Left lung (tissue), 10 donors: ENCODE results near the gene ABI3BP. TPM values are rescaled to one million over a fixed set of nuclear protein-coding genes. Genes with fewer than 3 reads are reported as not detected.

ENCODE experiments used
- ATAC-seq: fragments of 200-7000 bp; cut with Tn5 transposase; one replicate; pipeline ENCODE4 v1.9.1; 2020; ENCODE audit warnings: moderate library complexity
- DNase-seq, 4 donors: peaks; one replicate each; pipeline ENCODE4 v3.0.0-alpha.2; 2013 to 2020
- H3K27ac ChIP-seq, 2 donors: fragments of 200-600 bp; sonication (generic) in 1 of 2; one replicate each; pipeline versions ENCODE4 v1.5.0 to v1.8.0; 2020 to 2021
- H3K27me3 ChIP-seq, 2 donors: fragments of 200-600 bp; sonication (generic) in 1 of 2; one replicate each; pipeline versions ENCODE4 v1.5.0 to v1.8.0; 2020 to 2021
- H3K36me3 ChIP-seq, 2 donors: fragments of 200-600 bp; sonication (generic) in 1 of 2; one replicate each; pipeline versions ENCODE4 v1.5.0 to v1.8.0; 2020 to 2021
- H3K4me1 ChIP-seq, 2 donors: fragments of 200-600 bp; one replicate each; pipeline ENCODE4 v1.8.0; 2021
- H3K4me3 ChIP-seq, 2 donors: fragments of 200-600 bp; sonication (generic) in 1 of 2; one replicate each; pipeline versions ENCODE4 v1.5.0 to v1.8.0; 2020 to 2021; ENCODE audit warnings: mild to moderate bottlenecking in 1 of 2
- H3K9me3 ChIP-seq, 2 donors: fragments of 200-600 bp; sonication (generic) in 1 of 2; one replicate each; pipeline versions ENCODE4 v1.5.0 to v1.8.0; 2020 to 2021
- intact Hi-C, 2 donors: fragments of 100-400 bp; cut with DNase I; formaldehyde crosslinking; loops; one replicate each; pipeline versions ENCODE4 v1.11.2 to v1.14.2; 2022
- polyA plus RNA-seq, 6 donors: library from polyadenylated mRNA; unstranded; fragments of 120-200 nt; gene quantifications; one replicate each; pipeline ENCODE4 v1.2.1, GENCODE V29; 2013; ENCODE audit not compliant: insufficient read length in 6 of 6
- total RNA-seq, 2 donors: library from RNA; stranded (reverse); fragmentation: NEBNext Ultra II Directional; extraction: Animal tissue kit (Norgen Biotek cat#: 25700); gene quantifications; one replicate each; pipeline ENCODE4 v1.2.1, GENCODE V29; 2021
- TF ChIP-seq, protein P1 (sequence below), 2 donors: fragments of 200-600 bp; sonication (generic) in 1 of 2; IDR thresholded peaks; one replicate each; pipeline versions ENCODE4 v1.5.0 to v1.8.0; 2021; ENCODE audit warnings: antibody characterized with exemption in 2 of 2
- donor health status: DM: no; HTN: yes; CAD: no.
- donor health status: DM: no; HTN: no; CAD: no.

ABI3BP gene
- total and polyA plus RNA-seq, 8 donors = 65.2 to 138 (median 85.3) TPM

DNA sequence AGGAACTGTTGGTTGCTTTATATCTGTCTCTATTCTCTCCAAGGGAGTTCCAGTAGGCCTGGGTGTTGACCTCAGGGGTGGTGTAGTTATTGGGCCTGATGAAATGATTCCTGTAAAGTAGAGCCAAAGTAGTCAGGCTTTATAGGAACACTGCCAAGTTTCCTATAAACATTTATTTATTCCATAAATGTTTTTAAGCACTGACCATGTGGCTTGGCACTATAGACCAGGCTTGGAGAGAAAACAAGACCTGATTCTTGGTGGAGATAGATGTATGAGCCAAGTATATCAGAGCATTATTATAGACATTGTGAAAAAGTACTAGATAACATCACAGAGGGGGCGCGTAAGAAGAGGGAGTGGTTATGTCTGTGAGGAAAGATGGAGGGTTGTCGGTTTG lies 218.0 kb downstream of the ABI3BP start:
- intact Hi-C loops = no loop called here
- Histone ChIP-seq H3K27ac (no peak overlapping the region), H3K27me3 (no peaks in the 10 kb centered on the region), H3K36me3 (no peaks in the 10 kb centered on the region), H3K4me3 (no peak overlapping the region), H3K4me1 (no peaks in the 10 kb centered on the region), H3K9me3 (no peaks in the 10 kb centered on the region)
- ATAC-seq = no peak
- TF ChIP-seq, protein P1, sequence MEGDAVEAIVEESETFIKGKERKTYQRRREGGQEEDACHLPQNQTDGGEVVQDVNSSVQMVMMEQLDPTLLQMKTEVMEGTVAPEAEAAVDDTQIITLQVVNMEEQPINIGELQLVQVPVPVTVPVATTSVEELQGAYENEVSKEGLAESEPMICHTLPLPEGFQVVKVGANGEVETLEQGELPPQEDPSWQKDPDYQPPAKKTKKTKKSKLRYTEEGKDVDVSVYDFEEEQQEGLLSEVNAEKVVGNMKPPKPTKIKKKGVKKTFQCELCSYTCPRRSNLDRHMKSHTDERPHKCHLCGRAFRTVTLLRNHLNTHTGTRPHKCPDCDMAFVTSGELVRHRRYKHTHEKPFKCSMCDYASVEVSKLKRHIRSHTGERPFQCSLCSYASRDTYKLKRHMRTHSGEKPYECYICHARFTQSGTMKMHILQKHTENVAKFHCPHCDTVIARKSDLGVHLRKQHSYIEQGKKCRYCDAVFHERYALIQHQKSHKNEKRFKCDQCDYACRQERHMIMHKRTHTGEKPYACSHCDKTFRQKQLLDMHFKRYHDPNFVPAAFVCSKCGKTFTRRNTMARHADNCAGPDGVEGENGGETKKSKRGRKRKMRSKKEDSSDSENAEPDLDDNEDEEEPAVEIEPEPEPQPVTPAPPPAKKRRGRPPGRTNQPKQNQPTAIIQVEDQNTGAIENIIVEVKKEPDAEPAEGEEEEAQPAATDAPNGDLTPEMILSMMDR (IDR thresholded peaks at IDR 0.05) = no peak
- DNase-seq = peak in 2 of 4 donors; percentile 33 to 47

DNA sequence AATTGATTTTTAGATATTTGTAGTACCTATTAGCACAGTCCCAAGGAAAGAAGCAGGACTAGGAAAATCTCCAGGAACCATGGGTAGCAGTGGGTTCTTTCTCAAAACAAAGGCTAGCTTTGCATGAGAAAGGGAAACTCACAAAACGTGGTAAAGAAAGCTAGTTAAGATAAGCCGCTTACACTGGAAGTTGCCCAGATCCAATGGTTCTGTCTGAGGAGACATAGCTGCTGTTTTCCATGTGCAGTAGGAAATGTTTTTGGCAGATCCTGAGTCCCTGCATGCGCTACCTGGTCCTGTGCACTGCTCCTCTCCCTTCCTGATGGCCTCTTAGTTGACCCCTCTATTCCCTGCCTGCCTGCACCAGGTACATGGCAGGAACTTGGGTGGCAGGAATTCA lies 223.5 kb downstream of the ABI3BP start:
- no peaks in the 10 kb centered on the region for H3K27me3 ChIP-seq
- no peak overlapping the region for H3K27ac ChIP-seq
- no peaks in the 10 kb centered on the region for H3K9me3 ChIP-seq
- H3K4me1 ChIP-seq = no peaks in the 10 kb centered on the region
- DNase-seq = no peak
- no peak for ATAC-seq
- intact Hi-C loops = no loop called here
- TF ChIP-seq, protein P1 (IDR thresholded peaks at IDR 0.05) = no peak
- no peaks in the 10 kb centered on the region for H3K36me3 ChIP-seq
- H3K4me3 ChIP-seq = no peak overlapping the region

DNA sequence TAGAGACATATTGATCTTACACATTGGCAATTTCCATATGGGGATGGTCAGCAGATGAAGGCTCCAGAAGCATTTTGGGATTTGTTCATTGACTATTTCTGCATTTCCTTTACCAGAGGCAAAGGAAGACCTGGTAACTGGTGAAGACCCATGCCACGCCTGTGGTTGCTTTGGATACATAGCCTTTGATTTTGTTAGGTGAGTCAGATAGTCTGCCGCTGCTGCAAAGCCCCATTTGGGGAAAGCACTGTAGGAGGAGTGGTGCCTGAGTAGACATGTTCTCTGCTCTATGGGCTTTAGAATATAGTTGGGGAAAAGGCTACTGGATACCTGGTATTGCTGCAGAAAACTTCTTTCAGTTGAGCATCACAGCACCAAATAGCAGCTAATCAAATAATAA lies 227.2 kb downstream of the ABI3BP start:
- Histone ChIP-seq H3K4me1 (no peaks in the 10 kb centered on the region), H3K4me3 (no peak overlapping the region), H3K27me3 (no peaks in the 10 kb centered on the region), H3K27ac (no peak overlapping the region), H3K9me3 (no peaks in the 10 kb centered on the region), H3K36me3 (no peaks in the 10 kb centered on the region)
- ATAC-seq (no peak), DNase-seq (no peak)
- TF ChIP-seq, protein P1 (IDR thresholded peaks at IDR 0.05) = no peak
- intact Hi-C loops = no loop called here

DNA sequence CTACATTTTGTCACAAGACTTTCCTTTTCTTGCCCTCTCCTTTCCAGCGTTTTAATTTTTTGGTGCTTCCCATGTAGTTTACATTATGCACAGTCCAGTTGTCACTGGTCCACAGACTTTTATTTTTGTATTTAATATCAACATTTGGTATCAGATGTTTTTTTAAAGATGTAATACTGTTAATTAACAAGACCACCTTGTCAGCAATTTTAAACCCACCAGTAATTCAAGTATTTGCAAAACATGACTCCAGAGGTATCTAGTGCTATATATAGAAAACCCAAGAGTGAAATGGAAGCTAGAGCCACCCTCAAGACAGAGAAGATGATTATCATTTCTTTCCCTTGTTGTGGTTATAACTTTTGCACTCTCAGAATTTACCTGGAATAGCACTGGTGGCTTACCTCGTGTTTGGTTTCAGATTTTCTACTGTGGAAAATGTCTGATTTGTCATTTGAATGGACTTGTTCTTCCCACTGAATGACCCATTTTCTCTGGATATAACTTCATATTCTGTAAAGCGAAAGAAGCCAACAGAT lies 227.7 kb downstream of the ABI3BP start:
- no peaks in the 10 kb centered on the region for H3K36me3 ChIP-seq
- H3K27me3 ChIP-seq = no peaks in the 10 kb centered on the region
- no peaks in the 10 kb centered on the region for H3K4me1 ChIP-seq
- H3K27ac ChIP-seq = no peak overlapping the region
- H3K4me3 ChIP-seq = no peak overlapping the region
- ATAC-seq (no peak), DNase-seq (no peak)
- no peaks in the 10 kb centered on the region for H3K9me3 ChIP-seq
- intact Hi-C loops = no loop called here
- TF ChIP-seq, protein P1 (IDR thresholded peaks at IDR 0.05) = no peak

DNA sequence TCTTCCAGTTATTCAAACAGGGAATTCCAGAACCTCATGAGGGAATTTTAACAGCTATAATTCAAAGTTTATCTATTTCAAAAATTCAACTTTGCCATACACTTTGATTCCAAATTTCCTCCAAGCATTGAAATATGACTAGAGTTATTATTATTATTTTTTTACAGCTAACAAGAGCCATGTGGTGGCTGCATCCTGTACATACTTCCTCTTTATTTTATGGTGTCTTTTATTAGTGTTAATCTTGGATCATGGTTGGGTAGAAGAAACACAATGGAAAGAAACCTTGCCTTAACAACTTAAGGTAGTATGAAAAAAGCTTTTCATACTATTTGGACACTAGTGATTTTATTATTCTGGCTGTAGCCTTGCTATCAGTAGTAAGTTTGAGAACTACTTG lies 231.3 kb downstream of the ABI3BP start:
- H3K9me3 ChIP-seq = no peaks in the 10 kb centered on the region
- no peaks in the 10 kb centered on the region for H3K36me3 ChIP-seq
- TF ChIP-seq, protein P1 (IDR thresholded peaks at IDR 0.05) = no peak
- no peak overlapping the region for H3K4me3 ChIP-seq
- no peaks in the 10 kb centered on the region for H3K27me3 ChIP-seq
- no peak overlapping the region for H3K27ac ChIP-seq
- ATAC-seq = no peak
- no peak for DNase-seq
- H3K4me1 ChIP-seq = no peaks in the 10 kb centered on the region
- intact Hi-C loops = no loop called here
